Upper lobe of right lung (tissue), 1 donor: ENCODE results near the gene CDH4. TPM values are rescaled to one million over a fixed set of nuclear protein-coding genes. Genes with fewer than 3 reads are reported as not detected.

Experiments
- ATAC-seq: fragments of 200-7000 bp; cut with Tn5 transposase; one replicate; pipeline ENCODE4 v1.9.1; 2020; ENCODE audit warnings: mild to moderate bottlenecking, moderate library complexity
- DNase-seq: peaks from one replicate; pipeline ENCODE4 v3.0.0-alpha.2; 2020
- H3K27ac ChIP-seq: fragments of 200-600 bp; one replicate; pipeline ENCODE4 v1.8.0; 2022
- H3K27me3 ChIP-seq: fragments of 200-600 bp; one replicate; pipeline ENCODE4 v1.8.0; 2022; ENCODE audit warnings: mild to moderate bottlenecking
- H3K36me3 ChIP-seq: fragments of 200-600 bp; one replicate; pipeline ENCODE4 v1.8.0; 2022
- H3K4me1 ChIP-seq: fragments of 200-600 bp; one replicate; pipeline ENCODE4 v1.8.0; 2022
- H3K4me3 ChIP-seq: fragments of 200-600 bp; one replicate; pipeline ENCODE4 v1.8.0; 2022; ENCODE audit warnings: mild to moderate bottlenecking
- H3K9me3 ChIP-seq: fragments of 200-600 bp; one replicate; pipeline ENCODE4 v1.8.0; 2022
- intact Hi-C: fragments of 100-400 bp; cut with DNase I; formaldehyde crosslinking; loops from one replicate; pipeline ENCODE4 v1.11.0; 2022
- total RNA-seq: library from RNA; stranded (reverse); fragmentation: NEBNext Ultra II Directional; extraction: Animal tissue kit (Norgen Biotek cat#: 25700); gene quantifications from one replicate; pipeline ENCODE4 v1.2.1, GENCODE V29; 2021
- TF ChIP-seq, protein P1 (sequence below): fragments of 200-600 bp; IDR thresholded peaks from one replicate; pipeline ENCODE4 v1.8.0; 2022; ENCODE audit warnings: antibody characterized with exemption
- donor health status: DM: no; HTN: yes; CAD: no; lungs with severe emphysema.

The CDH4 gene
- total RNA-seq, 1 donor from 2014 or later = 0.23 TPM

DNA sequence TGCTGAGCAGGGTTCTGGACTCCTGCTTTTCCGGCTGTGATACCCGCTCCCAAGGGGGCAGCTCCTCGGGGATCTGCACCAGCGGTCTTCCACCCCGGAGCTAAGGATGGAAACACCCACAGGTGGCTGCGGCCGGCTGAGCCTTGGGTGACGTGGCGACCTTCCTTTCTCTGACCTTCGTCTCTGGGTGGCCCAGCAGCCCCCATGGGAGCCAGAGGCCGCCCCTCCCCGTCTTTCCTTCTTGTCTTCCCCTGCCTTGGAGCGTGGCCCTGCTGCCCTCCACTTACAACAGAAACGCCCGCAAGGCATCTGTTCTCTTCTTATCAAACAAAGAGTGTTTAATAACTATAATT, 407.9 kb downstream of the CDH4 start:
- DNase-seq (no peak), ATAC-seq (no peak)
- intact Hi-C loops = no loop called here
- no peak overlapping the region for H3K4me3 ChIP-seq
- H3K27me3 ChIP-seq = peaks cover 5% of the 10 kb centered on the region
- no peaks in the 10 kb centered on the region for H3K9me3 ChIP-seq
- H3K4me1 ChIP-seq = no peaks in the 10 kb centered on the region
- TF ChIP-seq, protein P1, sequence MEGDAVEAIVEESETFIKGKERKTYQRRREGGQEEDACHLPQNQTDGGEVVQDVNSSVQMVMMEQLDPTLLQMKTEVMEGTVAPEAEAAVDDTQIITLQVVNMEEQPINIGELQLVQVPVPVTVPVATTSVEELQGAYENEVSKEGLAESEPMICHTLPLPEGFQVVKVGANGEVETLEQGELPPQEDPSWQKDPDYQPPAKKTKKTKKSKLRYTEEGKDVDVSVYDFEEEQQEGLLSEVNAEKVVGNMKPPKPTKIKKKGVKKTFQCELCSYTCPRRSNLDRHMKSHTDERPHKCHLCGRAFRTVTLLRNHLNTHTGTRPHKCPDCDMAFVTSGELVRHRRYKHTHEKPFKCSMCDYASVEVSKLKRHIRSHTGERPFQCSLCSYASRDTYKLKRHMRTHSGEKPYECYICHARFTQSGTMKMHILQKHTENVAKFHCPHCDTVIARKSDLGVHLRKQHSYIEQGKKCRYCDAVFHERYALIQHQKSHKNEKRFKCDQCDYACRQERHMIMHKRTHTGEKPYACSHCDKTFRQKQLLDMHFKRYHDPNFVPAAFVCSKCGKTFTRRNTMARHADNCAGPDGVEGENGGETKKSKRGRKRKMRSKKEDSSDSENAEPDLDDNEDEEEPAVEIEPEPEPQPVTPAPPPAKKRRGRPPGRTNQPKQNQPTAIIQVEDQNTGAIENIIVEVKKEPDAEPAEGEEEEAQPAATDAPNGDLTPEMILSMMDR = no peak
- no peaks in the 10 kb centered on the region for H3K36me3 ChIP-seq
- H3K27ac ChIP-seq = no peak overlapping the region

DNA sequence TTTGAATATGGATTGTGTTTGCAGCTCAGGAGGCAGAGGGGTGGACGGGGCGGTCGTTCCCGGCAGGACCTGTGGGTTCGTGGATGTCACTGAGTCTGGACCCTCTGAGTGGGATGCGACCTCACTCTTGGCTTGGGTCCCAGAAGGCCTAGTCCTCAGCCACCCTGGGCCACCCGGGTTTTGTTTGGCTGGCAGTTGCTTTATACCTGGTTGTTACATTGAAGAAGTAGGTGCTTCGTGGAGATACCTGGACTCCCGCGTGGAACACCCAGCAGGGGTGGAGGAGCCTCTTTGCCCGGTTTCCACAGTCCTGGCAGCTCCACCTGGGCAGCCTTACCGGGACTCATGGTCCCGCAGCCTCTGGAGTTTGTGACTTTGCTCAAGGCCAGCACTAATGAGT, 408.5 kb downstream of the CDH4 start:
- H3K27me3 ChIP-seq = peaks cover 5% of the 10 kb centered on the region
- peak; percentile 50 for DNase-seq
- H3K9me3 ChIP-seq = no peaks in the 10 kb centered on the region
- H3K36me3 ChIP-seq = no peaks in the 10 kb centered on the region
- TF ChIP-seq, protein P1 = no peak
- no peak overlapping the region for H3K4me3 ChIP-seq
- ATAC-seq = no peak
- intact Hi-C loops = no loop called here
- no peaks in the 10 kb centered on the region for H3K4me1 ChIP-seq
- H3K27ac ChIP-seq = no peak overlapping the region

DNA sequence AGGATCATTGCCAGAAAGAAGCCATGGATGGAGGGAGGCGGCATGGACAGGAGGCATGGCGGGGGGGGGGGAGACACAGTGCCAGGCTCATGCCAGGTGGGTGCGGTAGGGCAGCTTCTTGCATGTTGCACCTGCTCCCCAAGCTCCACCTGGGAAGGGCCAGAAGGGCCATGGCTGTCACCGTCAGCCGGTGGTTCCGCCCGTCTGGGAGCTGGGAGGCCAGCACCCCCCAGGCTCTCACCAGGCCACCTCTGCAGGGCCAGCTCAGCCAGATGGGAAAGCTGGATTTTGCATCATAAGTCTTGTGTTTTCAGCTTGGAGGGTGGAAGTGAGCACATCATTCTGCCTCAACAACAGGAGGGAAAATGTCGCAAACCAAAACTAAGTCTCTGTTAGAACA, 409.0 kb downstream of the CDH4 start:
- DNase-seq (no peak), ATAC-seq (no peak)
- Histone ChIP-seq H3K4me3 (no peak overlapping the region), H3K27me3 (peaks cover 5% of the 10 kb centered on the region), H3K4me1 (no peaks in the 10 kb centered on the region), H3K36me3 (no peaks in the 10 kb centered on the region), H3K27ac (no peak overlapping the region), H3K9me3 (no peaks in the 10 kb centered on the region)
- intact Hi-C loops = no loop called here
- TF ChIP-seq, protein P1 = no peak

DNA sequence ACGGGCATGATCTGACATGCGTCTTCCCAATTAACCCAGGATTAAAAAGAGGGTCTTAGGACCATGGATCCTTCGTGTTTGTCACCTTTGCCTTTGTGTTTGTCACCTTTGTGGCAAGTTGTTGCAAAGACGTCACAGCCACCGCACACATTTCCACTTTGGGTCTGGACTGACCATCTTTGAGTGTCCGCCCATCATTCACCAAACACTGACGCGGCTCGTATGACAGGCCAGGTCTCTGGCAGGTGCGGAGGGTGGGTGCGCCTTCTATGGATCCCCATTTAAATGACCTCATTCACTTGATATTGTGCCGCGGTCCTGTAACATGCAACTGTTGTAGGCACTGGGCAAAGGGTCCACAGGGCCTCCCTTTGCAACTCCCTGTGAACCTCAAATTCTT, 409.5 kb downstream of the CDH4 start:
- ATAC-seq = no peak
- TF ChIP-seq, protein P1 = no peak

DNA sequence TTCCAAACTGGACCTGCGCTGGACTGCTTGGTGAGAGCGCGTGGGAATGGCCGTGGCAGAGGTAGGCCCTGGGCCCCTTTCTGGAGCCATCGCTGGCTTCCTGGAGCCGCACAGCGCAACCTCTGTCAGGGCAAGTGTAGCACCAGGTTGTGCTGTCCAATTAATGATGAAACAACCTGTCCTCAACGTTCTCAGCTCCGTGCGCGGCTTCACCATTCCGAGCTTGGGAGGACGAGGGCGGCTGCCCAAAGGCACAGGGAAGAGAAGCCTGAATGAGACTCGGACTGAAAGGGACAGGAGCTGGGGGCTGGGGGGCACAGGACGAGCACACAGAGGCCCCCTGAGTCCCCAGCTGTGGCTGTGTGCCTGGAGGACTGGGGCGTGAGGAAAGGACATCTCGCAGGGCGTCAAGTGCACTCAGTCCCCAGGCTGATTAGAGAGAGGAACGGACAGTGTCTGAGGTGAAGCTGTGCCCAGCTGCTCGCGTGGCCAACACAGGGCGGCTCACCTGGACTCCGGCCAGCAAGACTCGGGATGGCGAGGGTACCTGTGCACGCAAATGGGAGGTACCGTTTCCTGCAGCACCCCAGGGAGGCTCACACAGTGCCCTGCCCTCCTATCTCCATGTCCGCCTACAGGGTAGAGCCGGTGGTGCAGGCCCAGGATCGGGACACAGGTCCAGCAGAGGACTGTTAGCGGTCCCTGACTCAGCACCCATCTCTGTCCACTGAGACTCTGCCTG, 410.3 kb downstream of the CDH4 start:
- TF ChIP-seq, protein P1 = no peak
- intact Hi-C loops = no loop called here
- DNase-seq = no peak
- H3K27me3 ChIP-seq = peaks cover 14% of the 10 kb centered on the region
- H3K27ac ChIP-seq = no peak overlapping the region
- no peak overlapping the region for H3K4me3 ChIP-seq
- no peaks in the 10 kb centered on the region for H3K4me1 ChIP-seq
- no peaks in the 10 kb centered on the region for H3K9me3 ChIP-seq
- H3K36me3 ChIP-seq = no peaks in the 10 kb centered on the region
- no peak for ATAC-seq

More for the DNA sequence above, 409.5 kb downstream of the CDH4 start:
- Histone ChIP-seq H3K4me1 (no peaks in the 10 kb centered on the region), H3K27ac (no peak overlapping the region), H3K4me3 (no peak overlapping the region), H3K36me3 (no peaks in the 10 kb centered on the region), H3K9me3 (no peaks in the 10 kb centered on the region), H3K27me3 (peaks cover 6% of the 10 kb centered on the region)
- DNase-seq = no peak
- intact Hi-C loops = no loop called here

DNA sequence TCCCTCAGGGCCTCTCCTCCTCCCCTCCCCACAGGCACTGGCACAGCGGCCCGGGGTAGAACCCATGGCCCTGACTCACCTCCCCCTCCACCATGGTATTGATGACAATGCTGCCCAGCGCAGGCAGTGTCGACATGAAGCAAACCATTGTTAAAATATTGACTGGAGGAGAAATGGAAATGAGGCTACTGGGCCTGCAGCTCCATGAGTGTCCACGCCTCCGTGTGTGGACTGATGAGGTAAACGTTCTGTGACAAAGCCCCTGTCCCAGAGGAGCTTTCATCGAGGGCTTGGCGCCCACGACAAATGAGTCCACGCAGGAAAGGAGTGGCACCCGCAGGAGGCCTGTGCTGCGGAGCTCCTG, 410.9 kb downstream of the CDH4 start:
- TF ChIP-seq, protein P1 = no peak
- DNase-seq = no peak
- no peaks in the 10 kb centered on the region for H3K4me1 ChIP-seq

More for the DNA sequence above, 410.9 kb downstream of the CDH4 start:
- Histone ChIP-seq H3K4me3 (no peak overlapping the region), H3K9me3 (no peaks in the 10 kb centered on the region), H3K36me3 (no peaks in the 10 kb centered on the region), H3K27me3 (peaks cover 14% of the 10 kb centered on the region), H3K27ac (no peak overlapping the region)
- intact Hi-C loops = no loop called here
- no peak for ATAC-seq
